Measurements from ENCODE around the gene PTGDS.

DNA sequence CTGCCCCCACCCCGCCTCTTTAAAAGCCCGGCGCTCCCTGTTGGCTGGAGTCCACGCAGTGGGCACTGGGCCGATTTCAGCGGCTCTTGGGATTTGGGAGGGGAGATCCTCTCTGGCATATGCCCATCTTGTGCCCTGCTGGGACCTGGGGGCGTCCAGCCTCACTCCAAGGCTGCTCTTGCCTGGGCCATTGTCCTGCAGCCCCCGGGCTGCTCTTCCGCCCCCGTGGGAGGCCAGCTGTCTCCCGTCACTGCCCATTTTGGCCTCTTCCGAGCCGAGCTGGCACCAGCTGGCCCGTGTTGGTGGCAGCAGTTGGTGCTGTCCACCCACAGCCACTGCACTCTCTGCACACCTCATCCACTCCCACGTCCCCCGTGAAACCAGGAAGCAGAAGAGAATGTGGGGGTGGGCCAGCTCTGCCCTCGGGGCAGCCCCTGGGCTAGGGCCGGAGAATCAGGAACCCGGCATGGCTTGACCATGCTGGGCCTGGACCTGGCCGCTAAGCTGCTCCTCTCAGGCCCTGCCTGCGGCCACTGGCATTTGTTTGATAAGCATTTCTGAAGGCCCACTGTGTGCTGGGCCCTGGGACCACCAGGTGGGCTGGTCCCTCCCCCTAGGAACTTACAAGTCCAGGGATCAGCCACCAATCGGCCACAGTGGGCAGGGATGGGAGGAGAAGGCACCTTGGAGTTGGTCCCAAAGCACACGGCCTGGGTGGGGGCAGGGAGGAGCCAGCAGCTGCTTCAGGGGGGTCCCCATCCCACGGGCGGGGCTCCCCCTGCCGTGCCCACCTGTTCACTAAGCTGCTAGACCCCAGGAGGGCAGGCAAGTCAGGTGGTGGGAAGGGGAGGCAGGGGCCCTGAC, 30.0 kb upstream of the PTGDS start:
- TF ChIP-seq, protein P1, sequence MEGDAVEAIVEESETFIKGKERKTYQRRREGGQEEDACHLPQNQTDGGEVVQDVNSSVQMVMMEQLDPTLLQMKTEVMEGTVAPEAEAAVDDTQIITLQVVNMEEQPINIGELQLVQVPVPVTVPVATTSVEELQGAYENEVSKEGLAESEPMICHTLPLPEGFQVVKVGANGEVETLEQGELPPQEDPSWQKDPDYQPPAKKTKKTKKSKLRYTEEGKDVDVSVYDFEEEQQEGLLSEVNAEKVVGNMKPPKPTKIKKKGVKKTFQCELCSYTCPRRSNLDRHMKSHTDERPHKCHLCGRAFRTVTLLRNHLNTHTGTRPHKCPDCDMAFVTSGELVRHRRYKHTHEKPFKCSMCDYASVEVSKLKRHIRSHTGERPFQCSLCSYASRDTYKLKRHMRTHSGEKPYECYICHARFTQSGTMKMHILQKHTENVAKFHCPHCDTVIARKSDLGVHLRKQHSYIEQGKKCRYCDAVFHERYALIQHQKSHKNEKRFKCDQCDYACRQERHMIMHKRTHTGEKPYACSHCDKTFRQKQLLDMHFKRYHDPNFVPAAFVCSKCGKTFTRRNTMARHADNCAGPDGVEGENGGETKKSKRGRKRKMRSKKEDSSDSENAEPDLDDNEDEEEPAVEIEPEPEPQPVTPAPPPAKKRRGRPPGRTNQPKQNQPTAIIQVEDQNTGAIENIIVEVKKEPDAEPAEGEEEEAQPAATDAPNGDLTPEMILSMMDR (IDR thresholded peaks at IDR 0.05): no peak
- no peak for TF ChIP-seq POLR2A (IDR thresholded peaks at IDR 0.05)
- TF ChIP-seq POLR2AphosphoS5 (IDR thresholded peaks at IDR 0.05): no peak

Data from breast epithelium (tissue), 3 donors.